K562 (cell line): ENCODE measurements around the gene DOCK8. TPM values are rescaled to one million over a fixed set of nuclear protein-coding genes. Genes with fewer than 3 reads are reported as not detected.

Experiments used
- CCNT2 ChIP-seq: IDR thresholded peaks from 2 replicates; pipeline ENCODE4 v1.6.1; 2011; ENCODE audit warnings: borderline replicate concordance, low read depth, mild to moderate bottlenecking, moderate library complexity, mixed read lengths, low read length; ENCODE audit not compliant: insufficient read length; ENCODE audit errors: extremely low read depth
- CREB1 ChIP-seq, 2 experiments: sonication (generic) in 1 of 2; formaldehyde crosslinking in 1 of 2; IDR thresholded peaks; 2 replicates each; pipeline versions ENCODE4 v1.6.1 to v1.8.0; 2012 to 2022; ENCODE audit warnings: inconsistent platforms in 1 of 2, mild to moderate bottlenecking in 1 of 2, missing genetic modification reagents in 1 of 2, moderate library complexity in 1 of 2
- CREB3 ChIP-seq: fragments of 450-650 bp; conservative IDR thresholded peaks from 2 replicates; pipeline ENCODE4 v1.6.1; 2016; ENCODE audit warnings: missing genetic modification characterization, low read depth, mild to moderate bottlenecking, missing compliant biosample characterization, moderate library complexity
- FOXO4 ChIP-seq: fragments of 450-650 bp; formaldehyde crosslinking; IDR thresholded peaks from 2 replicates; pipeline ENCODE4 v1.4.0; 2020; ENCODE audit warnings: mild to moderate bottlenecking, moderate library complexity
- HDAC8 ChIP-seq: fragments of 450-650 bp; IDR thresholded peaks from 2 replicates; pipeline ENCODE4 v1.6.1; 2016; ENCODE audit warnings: mild to moderate bottlenecking, missing genetic modification characterization, moderate library complexity, missing compliant biosample characterization
- KLF13 ChIP-seq: fragments of 450-650 bp; IDR thresholded peaks from 2 replicates; pipeline ENCODE4 v1.6.1; 2016; ENCODE audit warnings: missing genetic modification characterization, low read depth, mild to moderate bottlenecking, missing compliant biosample characterization, moderate library complexity, borderline replicate concordance
- MBD2 ChIP-seq: sonication (generic); IDR thresholded peaks from 2 replicates; pipeline ENCODE4 v1.6.1; 2016; ENCODE audit warnings: low read depth, borderline replicate concordance
- NFATC3 ChIP-seq: fragments of 450-650 bp; IDR thresholded peaks from 2 replicates; pipeline ENCODE4 v1.6.1; 2017; ENCODE audit warnings: mild to moderate bottlenecking
- NFE2 ChIP-seq: IDR thresholded peaks from 2 replicates; pipeline ENCODE4 v1.6.1; 2014; ENCODE audit warnings: antibody characterized with exemption, low read depth
- NONO ChIP-seq, 2 experiments: fragments of 200-400 bp in 1 of 2; fragments of 450-650 bp in 1 of 2; formaldehyde crosslinking in 1 of 2; IDR thresholded peaks; 2 replicates each; pipeline ENCODE4 v1.6.1; 2017; ENCODE audit warnings: low read depth in 2 of 2, mild to moderate bottlenecking in 2 of 2, moderate library complexity in 2 of 2, low read length in 1 of 2
- PCBP2 ChIP-seq: fragments of 200-400 bp; formaldehyde crosslinking; IDR thresholded peaks from 2 replicates; pipeline ENCODE4 v1.6.1; 2018; ENCODE audit warnings: low read length, low read depth, mild to moderate bottlenecking, moderate library complexity; ENCODE audit not compliant: poor library complexity, severe bottlenecking
- POLR2AphosphoS5 ChIP-seq: IDR thresholded peaks from 2 replicates; pipeline ENCODE4 v1.6.1; 2011; ENCODE audit warnings: mild to moderate bottlenecking, low read depth, low read length, moderate library complexity; ENCODE audit not compliant: control insufficient read depth, insufficient read depth
- POLR3G ChIP-seq: IDR thresholded peaks from 2 replicates; pipeline ENCODE4 v1.6.1; 2011; ENCODE audit not compliant: insufficient read length, insufficient replicate concordance; ENCODE audit errors: extremely low read depth
- RBM39 ChIP-seq: fragments of 200-400 bp; formaldehyde crosslinking; optimal IDR thresholded peaks from 2 replicates; pipeline ENCODE3; 2018; ENCODE audit warnings: low read depth, low read length
- SRSF1 ChIP-seq: fragments of 200-400 bp; formaldehyde crosslinking; IDR thresholded peaks from 2 replicates; pipeline ENCODE4 v1.6.1; 2017; ENCODE audit warnings: mild to moderate bottlenecking, low read depth, low read length, moderate library complexity
- SUPT5H ChIP-seq: fragments of 450-650 bp; IDR thresholded peaks from 2 replicates; pipeline ENCODE4 v1.6.1; 2016
- ZBTB5 ChIP-seq: fragments of 450-650 bp; IDR thresholded peaks from 2 replicates; pipeline ENCODE4 v1.6.1; 2017; ENCODE audit warnings: antibody characterized with exemption
- ZBTB8A ChIP-seq: fragments of 450-650 bp; IDR thresholded peaks from 2 replicates; pipeline ENCODE4 v1.6.1; 2018; ENCODE audit warnings: mild to moderate bottlenecking, moderate library complexity; ENCODE audit not compliant: partially characterized antibody
- ZBTB9 ChIP-seq: fragments of 450-650 bp; formaldehyde crosslinking; IDR thresholded peaks from 2 replicates; pipeline ENCODE4 v1.4.0; 2020; ENCODE audit warnings: mild to moderate bottlenecking, moderate library complexity
- ZNF224 ChIP-seq: sonication (generic); formaldehyde crosslinking; IDR thresholded peaks from 2 replicates; pipeline ENCODE4 v1.8.0; 2022; ENCODE audit warnings: mild to moderate bottlenecking, missing genetic modification reagents
- ZNF696 ChIP-seq: fragments of 250-450 bp; sonication (Bioruptor Pico); conservative IDR thresholded peaks from 2 replicates; pipeline ENCODE4 v1.4.0; 2020; ENCODE audit warnings: mild to moderate bottlenecking, moderate library complexity
- polyA plus RNA-seq, 8 experiments: library from polyadenylated mRNA; depleted of rRNA in 4 of 8; stranded (reverse) in 5 of 8; unstranded in 3 of 8; fragments of >200 nt; fragmentation: Nextera tagmentation in 2 of 8; fragmentation: Illumina TruSeq in 1 of 8; extraction: Ambion mirVana in 2 of 8; extraction: Trizol in 1 of 8; gene quantifications; 2 replicates each; pipeline versions ENCODE4 v1.2.1 to v1.2.3, GENCODE V29; 2011 to 2014; ENCODE audit warnings: inconsistent platforms in 1 of 8, missing spikeins in 1 of 8
- total RNA-seq, 7 experiments: library from RNA; depleted of rRNA in 6 of 7; stranded (reverse); fragments of >200 nt in 6 of 7; fragmentation: Illumina TruSeq in 2 of 7; extraction: Trizol in 2 of 7; gene quantifications; 2 replicates each; pipeline versions ENCODE4 v1.2.1 to v1.2.3, GENCODE V29; 2011 to 2021; ENCODE audit warnings: low replicate concordance in 1 of 7

The DOCK8 gene
- total and polyA plus RNA-seq, 9 of the 15 experiments (the other 6 are each of a cell fraction or from before 2014, with no cell fraction given): 14.4 to 53.8 (median 25.1) TPM

GRCh38 chr9:251398-251797, 36.7 kb downstream of the DOCK8 start (continued):
- no peak for TF ChIP-seq ZBTB5
- TF ChIP-seq SRSF1: no peak
- TF ChIP-seq CCNT2: peak; percentile 84
- TF ChIP-seq NFE2: no peak
- no peak for TF ChIP-seq POLR3G
- TF ChIP-seq HDAC8 (tag): no peak
- no peak; the same call in none of the 2 replicates for TF ChIP-seq ZBTB9 (CRISPR knock-in tag)
- TF ChIP-seq RBM39: no peak
- no peak for TF ChIP-seq ZNF224 (CRISPR knock-in tag)
- peak; percentile 58 for TF ChIP-seq MBD2
- TF ChIP-seq PCBP2: no peak
- no peak for TF ChIP-seq FOXO4
- peak; percentile 85 for TF ChIP-seq POLR2AphosphoS5
- no peak for TF ChIP-seq KLF13 (tag)
- no peak; the same call in 1 of the 2 replicates for TF ChIP-seq NFATC3
- TF ChIP-seq CREB1 (IDR thresholded peaks at IDR 0.05): peak; percentile 43; the same call in 1 of the 2 replicates
- no peak for TF ChIP-seq CREB1 (CRISPR knock-in tag; IDR thresholded peaks at IDR 0.05)
- TF ChIP-seq CREB3 (tag): no peak
- TF ChIP-seq ZNF696: no peak
- no peak for TF ChIP-seq SUPT5H
- no peak for TF ChIP-seq ZBTB8A
- 0 out of 4 replicates have a peak, but pooled peaks of 1 of the 2 experiments have one; percentile 52 for TF ChIP-seq NONO (IDR thresholded peaks at IDR 0.05; ENCODE audit: low read depth in 2 of 2, low read length in 1 of 2)
